ENCODE measurements around the gene SRSF8.

SRSF8 gene

GRCh38 chr11:95111923-95112540, 45.3 kb downstream of the SRSF8 start:
- Histone ChIP-seq H3K4me3 (ENCODE audit: low read depth in 1 of 2, low read length in 1 of 2) (no peak overlapping the region), H3K4me1 (ENCODE audit: control insufficient read depth in 1 of 2, insufficient read depth in 1 of 2, low read depth in 1 of 2, low read length in 1 of 2) (no peaks in the 10 kb centered on the region), H3K9me3 (no peaks in the 10 kb centered on the region), H3K36me3 (no peaks in the 10 kb centered on the region), H3K27ac (no peak overlapping the region), H3K27me3 (peaks cover 10% of the 10 kb centered on the region)
- no peak for TF ChIP-seq CTCF (IDR thresholded peaks at IDR 0.05)

- Histone ChIP-seq H3K36me3 (no peaks in the 10 kb centered on the region), H3K4me1 (ENCODE audit: control insufficient read depth in 1 of 2, insufficient read depth in 1 of 2, low read depth in 1 of 2, low read length in 1 of 2) (no peaks in the 10 kb centered on the region), H3K27ac (no peak overlapping the region), H3K4me3 (ENCODE audit: low read depth in 1 of 2, low read length in 1 of 2) (no peak overlapping the region), H3K27me3 (no peaks in the 10 kb centered on the region), H3K9me3 (no peaks in the 10 kb centered on the region)
- no peak for TF ChIP-seq CTCF (IDR thresholded peaks at IDR 0.05)
Measured at GRCh38 chr11:95115597-95115996, 48.9 kb downstream of the SRSF8 start.

GRCh38 chr11:95119361-95120060, 52.8 kb downstream of the SRSF8 start:
- no peak overlapping the region for H3K27ac ChIP-seq
- no peak for TF ChIP-seq CTCF (IDR thresholded peaks at IDR 0.05)
- H3K9me3 ChIP-seq: no peaks in the 10 kb centered on the region
- no peak overlapping the region for H3K4me3 ChIP-seq (ENCODE audit: low read depth in 1 of 2, low read length in 1 of 2)
- H3K27me3 ChIP-seq: no peaks in the 10 kb centered on the region
- no peaks in the 10 kb centered on the region for H3K36me3 ChIP-seq
- no peaks in the 10 kb centered on the region for H3K4me1 ChIP-seq (ENCODE audit: control insufficient read depth in 1 of 2, insufficient read depth in 1 of 2, low read depth in 1 of 2, low read length in 1 of 2)
